Ascending aorta (tissue), 2 donors: ENCODE results near the gene DYSF. TPM values are rescaled to one million over a fixed set of nuclear protein-coding genes. Genes with fewer than 3 reads are reported as not detected.
A peak's percentile ranks its signal among the peaks of the same experiment; 100 is the strongest.

ENCODE experiments used
- DNase-seq, 2 donors: peaks; one replicate each; pipeline ENCODE4 v3.0.0-alpha.2; 2019; ENCODE audit warnings: low spot score in 2 of 2
- H3K27ac ChIP-seq, 2 donors: fragments of 200-600 bp; sonication (generic); one replicate each; pipeline ENCODE4 v1.5.1; 2016 to 2017; ENCODE audit warnings: mild to moderate bottlenecking in 1 of 2
- H3K27me3 ChIP-seq: fragments of 200-600 bp; sonication (generic); one replicate; pipeline ENCODE4 v1.5.1; 2017
- H3K36me3 ChIP-seq, 2 donors: fragments of 200-600 bp; sonication (generic); one replicate each; pipeline ENCODE4 v1.5.1; 2016
- H3K4me1 ChIP-seq, 2 donors: fragments of 200-600 bp; sonication (generic); one replicate each; pipeline ENCODE4 v1.5.1; 2016 to 2017; ENCODE audit warnings: mild to moderate bottlenecking in 1 of 2
- H3K4me3 ChIP-seq, 2 donors: fragments of 200-600 bp; sonication (generic); one replicate each; pipeline ENCODE4 v1.5.1; 2016 to 2017; ENCODE audit warnings: mild to moderate bottlenecking in 1 of 2
- H3K9me3 ChIP-seq, 2 donors: fragments of 200-600 bp; sonication (generic); one replicate each; pipeline ENCODE4 v1.5.1; 2016
- intact Hi-C: fragments of 100-400 bp; cut with DNase I; formaldehyde crosslinking; loops from one replicate; pipeline ENCODE4 v1.15.1; 2023
- total RNA-seq: library from RNA; depleted of rRNA; stranded (reverse); fragments of >200 nt; gene quantifications from one replicate; pipeline ENCODE4 v1.1.0, GENCODE V29; 2016
- TF ChIP-seq, protein P1 (sequence below), 3 experiments: fragments of 200-600 bp in 2 of 3; fragments of 450-650 bp in 1 of 3; sonication (generic) in 2 of 3; IDR thresholded peaks; one replicate each; pipeline ENCODE4 v1.5.1; 2016 to 2019; ENCODE audit warnings: antibody characterized with exemption in 3 of 3, mild to moderate bottlenecking in 1 of 3, moderate library complexity in 1 of 3

Gene DYSF
- total RNA-seq, 1 donor from 2014 or later, result 58.3 TPM

DNA sequence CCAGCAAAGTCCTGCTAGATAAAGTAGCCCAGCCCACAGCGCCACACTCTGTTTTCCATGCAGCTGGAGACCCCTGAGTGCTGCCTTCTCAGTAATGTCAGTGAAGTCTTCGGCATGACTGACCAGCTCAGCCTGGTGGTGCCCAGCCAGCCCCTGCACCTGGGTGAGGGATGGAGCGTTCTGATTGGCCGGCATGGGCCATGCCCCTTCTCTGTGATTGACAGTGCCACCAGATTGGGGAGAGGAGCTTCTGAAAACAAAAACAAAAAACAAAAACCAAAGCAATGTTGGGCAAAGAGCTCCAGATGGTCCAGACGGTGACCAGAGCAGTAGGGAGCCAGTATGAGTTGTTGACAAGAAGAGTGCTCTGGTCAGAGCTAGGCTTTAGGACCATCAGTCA is 122.6 kb downstream of the DYSF start:
- Histone ChIP-seq H3K9me3 (no peaks in the 10 kb centered on the region), H3K4me3 (no peak overlapping the region), H3K27me3 (no peaks in the 10 kb centered on the region), H3K27ac (peak overlapping the region in 1 of 2 donors; percentile 91), H3K36me3 (no peaks in the 10 kb centered on the region), H3K4me1 (peaks cover 4 to 5% of the 10 kb centered on the region in 2 donors)
- intact Hi-C loops, result no loop called here
- TF ChIP-seq, protein P1, sequence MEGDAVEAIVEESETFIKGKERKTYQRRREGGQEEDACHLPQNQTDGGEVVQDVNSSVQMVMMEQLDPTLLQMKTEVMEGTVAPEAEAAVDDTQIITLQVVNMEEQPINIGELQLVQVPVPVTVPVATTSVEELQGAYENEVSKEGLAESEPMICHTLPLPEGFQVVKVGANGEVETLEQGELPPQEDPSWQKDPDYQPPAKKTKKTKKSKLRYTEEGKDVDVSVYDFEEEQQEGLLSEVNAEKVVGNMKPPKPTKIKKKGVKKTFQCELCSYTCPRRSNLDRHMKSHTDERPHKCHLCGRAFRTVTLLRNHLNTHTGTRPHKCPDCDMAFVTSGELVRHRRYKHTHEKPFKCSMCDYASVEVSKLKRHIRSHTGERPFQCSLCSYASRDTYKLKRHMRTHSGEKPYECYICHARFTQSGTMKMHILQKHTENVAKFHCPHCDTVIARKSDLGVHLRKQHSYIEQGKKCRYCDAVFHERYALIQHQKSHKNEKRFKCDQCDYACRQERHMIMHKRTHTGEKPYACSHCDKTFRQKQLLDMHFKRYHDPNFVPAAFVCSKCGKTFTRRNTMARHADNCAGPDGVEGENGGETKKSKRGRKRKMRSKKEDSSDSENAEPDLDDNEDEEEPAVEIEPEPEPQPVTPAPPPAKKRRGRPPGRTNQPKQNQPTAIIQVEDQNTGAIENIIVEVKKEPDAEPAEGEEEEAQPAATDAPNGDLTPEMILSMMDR (IDR thresholded peaks at IDR 0.05), result no peak
- DNase-seq, result no peak

DNA sequence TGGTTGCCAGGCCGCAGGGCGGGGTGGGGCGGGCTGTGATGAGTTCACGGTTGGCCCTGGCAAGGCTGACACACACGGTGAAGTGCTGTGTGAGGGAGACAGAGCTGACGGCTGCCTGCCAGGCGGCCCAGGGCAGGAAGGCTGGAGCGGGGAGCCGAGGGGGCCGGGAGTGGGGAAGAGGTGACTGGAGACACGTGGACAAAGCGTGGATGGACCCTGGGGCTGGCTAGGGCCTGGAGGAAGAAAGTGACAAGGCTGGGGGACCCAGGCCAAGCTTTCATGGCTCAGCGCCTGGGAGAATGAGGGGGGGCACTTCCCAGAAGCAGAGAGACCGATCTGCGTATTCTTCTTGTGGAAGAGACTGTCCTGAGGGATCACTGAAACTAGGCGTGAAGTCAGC is 123.2 kb downstream of the DYSF start:
- intact Hi-C loops, result no loop called here
- no peak overlapping the region for H3K4me3 ChIP-seq
- no peak for DNase-seq
- TF ChIP-seq, protein P1 (IDR thresholded peaks at IDR 0.05), result no peak
- no peaks in the 10 kb centered on the region for H3K9me3 ChIP-seq
- no peaks in the 10 kb centered on the region for H3K36me3 ChIP-seq
- H3K27ac ChIP-seq, result peak overlapping the region in 1 of 2 donors; percentile 91
- H3K27me3 ChIP-seq, result no peaks in the 10 kb centered on the region
- H3K4me1 ChIP-seq, result peaks cover 4 to 5% of the 10 kb centered on the region in 2 donors

DNA sequence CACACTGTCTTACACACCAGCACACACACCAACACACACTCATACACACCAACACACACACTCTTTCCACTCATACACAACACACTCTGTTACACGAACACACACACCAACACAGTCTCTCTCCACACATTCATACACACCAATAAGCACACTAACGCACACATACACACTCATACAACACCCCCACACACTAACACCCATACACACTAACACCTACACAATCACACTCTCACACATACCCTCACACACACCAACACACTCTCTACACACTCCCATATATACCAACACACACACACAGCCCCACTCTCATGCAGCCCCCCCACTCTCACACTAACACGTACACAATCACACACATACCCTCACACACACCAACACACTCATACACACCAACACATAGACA is 123.8 kb downstream of the DYSF start:
- H3K4me3 ChIP-seq, result no peak overlapping the region
- TF ChIP-seq, protein P1 (IDR thresholded peaks at IDR 0.05), result no peak
- H3K36me3 ChIP-seq, result no peaks in the 10 kb centered on the region
- H3K27me3 ChIP-seq, result no peaks in the 10 kb centered on the region
- DNase-seq, result no peak
- H3K27ac ChIP-seq, result peak overlapping the region in 1 of 2 donors; percentile 91
- intact Hi-C loops, result no loop called here
- no peaks in the 10 kb centered on the region for H3K9me3 ChIP-seq
- peaks cover 4 to 5% of the 10 kb centered on the region in 2 donors for H3K4me1 ChIP-seq

DNA sequence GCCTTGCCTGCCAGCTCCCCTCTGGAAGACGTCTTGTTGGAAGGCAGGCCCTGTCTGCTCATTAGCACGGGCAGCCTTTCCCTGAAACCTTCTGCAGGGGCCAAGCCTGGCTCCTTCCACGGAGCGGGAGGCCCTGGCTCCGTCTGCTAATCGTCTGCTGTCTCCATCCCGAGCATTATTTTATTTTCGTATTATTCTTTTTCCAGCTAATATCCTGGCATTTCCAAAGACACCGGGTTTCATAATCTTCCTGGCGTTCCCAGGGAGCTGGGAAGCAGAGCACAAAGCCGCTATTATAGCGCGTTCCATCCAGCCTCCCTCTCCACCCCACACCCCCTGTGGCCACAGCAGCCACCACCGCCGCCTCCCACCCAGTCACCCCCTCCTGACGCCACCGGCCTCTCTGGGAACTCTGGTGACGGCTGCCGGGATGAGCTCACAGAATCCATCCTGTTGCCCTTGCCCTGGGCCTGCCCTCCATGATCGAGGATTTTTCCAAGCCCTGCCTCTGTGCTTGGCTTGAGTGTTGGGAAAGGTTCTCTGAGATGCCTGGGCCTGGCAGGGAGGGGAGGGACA is 125.5 kb downstream of the DYSF start:
- no peaks in the 10 kb centered on the region for H3K27me3 ChIP-seq
- H3K27ac ChIP-seq, result peak overlapping the region; percentile 91 to 92
- H3K4me1 ChIP-seq, result peaks cover 4 to 5% of the 10 kb centered on the region in 2 donors
- DNase-seq, result peak; percentile 53 to 92
- no peaks in the 10 kb centered on the region for H3K9me3 ChIP-seq
- intact Hi-C loops, result no loop called here
- TF ChIP-seq, protein P1 (IDR thresholded peaks at IDR 0.05), result no peak
- H3K36me3 ChIP-seq, result no peaks in the 10 kb centered on the region
- peak overlapping the region; percentile 5 to 39 for H3K4me3 ChIP-seq

DNA sequence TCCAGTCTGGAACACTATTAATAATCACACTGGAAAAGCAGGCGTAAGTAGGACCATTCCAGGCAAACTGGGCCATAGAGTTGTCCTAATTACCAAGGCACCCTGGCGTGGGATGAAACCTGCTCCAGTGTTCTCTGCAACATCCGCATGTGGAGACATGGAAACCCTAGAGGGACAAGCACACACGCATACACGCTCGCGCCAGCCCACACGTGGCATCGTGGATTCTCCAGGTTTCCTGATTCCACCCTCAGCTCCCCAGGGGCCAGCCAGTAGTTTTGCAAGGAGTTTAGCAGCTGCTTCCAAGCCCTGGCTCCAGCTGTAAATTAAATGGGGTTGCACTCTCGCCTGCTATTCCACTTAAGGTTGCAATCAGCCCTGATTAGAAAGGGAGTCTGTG is 127.7 kb downstream of the DYSF start:
- DNase-seq, result no peak

More for the DNA sequence above, 127.7 kb downstream of the DYSF start:
- Histone ChIP-seq H3K27ac (no peak overlapping the region), H3K4me1 (peaks cover 4 to 5% of the 10 kb centered on the region in 2 donors), H3K4me3 (no peak overlapping the region), H3K36me3 (no peaks in the 10 kb centered on the region), H3K27me3 (no peaks in the 10 kb centered on the region), H3K9me3 (no peaks in the 10 kb centered on the region)
- TF ChIP-seq, protein P1 (IDR thresholded peaks at IDR 0.05), result no peak
- intact Hi-C loops, result no loop called here
